AG09309 (cell line): ENCODE measurements around the gene ANK2.

Experiments
- DNase-seq: peaks from one replicate; pipeline ENCODE4 v3.0.0-alpha.2; 2010; ENCODE audit warnings: low read depth
- H3K4me3 ChIP-seq: 2 replicates; pipeline ENCODE4 v1.5.1; 2011; ENCODE audit warnings: mild to moderate bottlenecking, low read depth, low read length, moderate library complexity; ENCODE audit not compliant: control insufficient read depth
- TF ChIP-seq, protein P1 (sequence below): IDR thresholded peaks from 2 replicates; pipeline ENCODE4 v1.5.1; 2011; ENCODE audit warnings: mild to moderate bottlenecking, low read depth, low read length, inconsistent platforms; ENCODE audit not compliant: insufficient read depth, control insufficient read depth; ENCODE audit errors: missing control alignments

Gene ANK2

DNA sequence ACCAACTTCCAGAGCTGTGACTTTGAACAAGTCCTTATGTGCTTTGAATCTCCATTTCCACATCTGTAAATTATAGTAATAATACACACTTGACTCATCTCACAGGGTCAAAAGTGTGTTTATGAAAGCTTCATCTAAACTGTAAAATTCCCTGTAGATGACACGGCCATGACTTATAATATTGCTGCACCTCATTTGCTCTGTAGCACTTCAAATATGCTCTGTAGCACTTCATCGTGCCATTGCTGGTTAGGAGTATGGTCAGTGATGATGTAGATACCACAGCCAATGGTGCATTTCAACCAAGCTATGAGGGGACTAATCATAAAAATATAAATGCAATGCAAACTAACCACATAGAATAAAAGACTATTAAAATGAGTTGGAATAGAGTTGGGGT, 318.6 kb downstream of the ANK2 start:
- no peak overlapping the region for H3K4me3 ChIP-seq
- TF ChIP-seq, protein P1, sequence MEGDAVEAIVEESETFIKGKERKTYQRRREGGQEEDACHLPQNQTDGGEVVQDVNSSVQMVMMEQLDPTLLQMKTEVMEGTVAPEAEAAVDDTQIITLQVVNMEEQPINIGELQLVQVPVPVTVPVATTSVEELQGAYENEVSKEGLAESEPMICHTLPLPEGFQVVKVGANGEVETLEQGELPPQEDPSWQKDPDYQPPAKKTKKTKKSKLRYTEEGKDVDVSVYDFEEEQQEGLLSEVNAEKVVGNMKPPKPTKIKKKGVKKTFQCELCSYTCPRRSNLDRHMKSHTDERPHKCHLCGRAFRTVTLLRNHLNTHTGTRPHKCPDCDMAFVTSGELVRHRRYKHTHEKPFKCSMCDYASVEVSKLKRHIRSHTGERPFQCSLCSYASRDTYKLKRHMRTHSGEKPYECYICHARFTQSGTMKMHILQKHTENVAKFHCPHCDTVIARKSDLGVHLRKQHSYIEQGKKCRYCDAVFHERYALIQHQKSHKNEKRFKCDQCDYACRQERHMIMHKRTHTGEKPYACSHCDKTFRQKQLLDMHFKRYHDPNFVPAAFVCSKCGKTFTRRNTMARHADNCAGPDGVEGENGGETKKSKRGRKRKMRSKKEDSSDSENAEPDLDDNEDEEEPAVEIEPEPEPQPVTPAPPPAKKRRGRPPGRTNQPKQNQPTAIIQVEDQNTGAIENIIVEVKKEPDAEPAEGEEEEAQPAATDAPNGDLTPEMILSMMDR: no peak
- no peak for DNase-seq

DNA sequence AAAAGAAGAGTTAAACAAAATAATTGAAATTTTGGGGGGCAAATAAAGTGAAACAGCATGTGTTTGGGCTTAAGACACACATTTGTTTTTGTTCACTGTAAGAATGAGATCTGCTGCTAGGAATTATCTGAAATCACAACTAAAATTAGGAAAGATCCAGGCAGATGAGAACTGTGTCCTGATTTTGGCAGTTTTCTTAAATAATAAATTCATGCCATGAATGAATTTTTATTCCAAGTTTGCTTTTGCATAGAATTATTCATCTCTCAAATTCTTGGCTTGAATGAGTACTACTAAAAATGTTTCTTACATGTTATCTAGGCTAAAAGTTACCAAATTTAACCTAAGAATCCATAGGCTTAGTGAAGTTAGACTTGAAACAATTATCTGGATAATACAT, 321.7 kb downstream of the ANK2 start:
- DNase-seq: no peak
- TF ChIP-seq, protein P1: no peak
- no peak overlapping the region for H3K4me3 ChIP-seq

DNA sequence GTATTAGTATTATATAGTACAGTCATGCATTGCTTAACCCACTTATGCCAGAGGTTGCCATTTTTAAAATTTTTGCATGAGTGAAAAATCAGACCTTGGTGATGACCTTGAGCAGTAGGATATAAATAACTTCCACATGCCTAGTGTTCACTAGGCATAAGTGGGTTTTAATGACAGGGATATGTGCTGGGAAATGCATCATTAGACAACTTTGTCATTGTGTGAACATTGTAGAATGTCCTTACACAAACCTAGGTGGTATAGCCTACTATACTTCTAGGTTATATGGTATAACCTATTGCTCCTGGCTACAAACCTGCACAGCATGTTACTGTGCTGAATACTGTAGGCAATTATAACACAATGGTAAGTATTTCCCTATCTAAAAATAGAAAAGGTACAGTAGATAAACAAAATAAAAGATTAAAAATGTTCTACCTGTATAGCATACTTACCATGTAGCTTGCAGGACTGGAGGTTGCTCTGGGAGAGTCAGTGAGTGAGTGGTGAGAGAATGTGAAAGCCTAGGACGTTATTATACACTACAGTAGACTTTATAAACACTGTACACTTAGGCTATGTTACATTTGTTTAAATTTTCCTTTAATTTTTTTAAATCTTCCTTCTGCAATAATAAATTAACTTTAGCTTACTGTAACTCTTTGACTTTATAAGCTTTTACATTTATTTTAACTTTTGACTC, 326.7 kb downstream of the ANK2 start:
- TF ChIP-seq, protein P1: no peak
- no peak for DNase-seq
- H3K4me3 ChIP-seq: no peak overlapping the region

DNA sequence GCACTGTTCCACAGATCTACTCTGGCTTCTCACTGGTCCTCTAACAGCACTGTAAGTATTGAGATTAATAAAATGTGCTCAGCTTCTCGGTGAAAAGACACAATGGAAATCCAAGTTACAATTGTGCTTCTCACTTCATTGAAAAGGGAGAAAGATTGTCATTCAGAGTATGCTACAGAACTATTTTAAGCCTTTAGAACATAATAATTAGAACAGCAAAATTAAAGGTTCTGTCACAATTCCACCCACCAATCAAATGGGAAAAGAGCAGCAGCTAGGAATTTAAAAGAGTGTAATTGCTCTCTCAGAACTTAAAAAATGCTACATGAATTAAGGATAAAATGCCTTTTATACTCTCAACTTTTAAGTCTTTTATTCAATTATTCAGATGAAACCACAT, 329.4 kb downstream of the ANK2 start:
- no peak for DNase-seq
- TF ChIP-seq, protein P1: no peak
- no peak overlapping the region for H3K4me3 ChIP-seq

DNA sequence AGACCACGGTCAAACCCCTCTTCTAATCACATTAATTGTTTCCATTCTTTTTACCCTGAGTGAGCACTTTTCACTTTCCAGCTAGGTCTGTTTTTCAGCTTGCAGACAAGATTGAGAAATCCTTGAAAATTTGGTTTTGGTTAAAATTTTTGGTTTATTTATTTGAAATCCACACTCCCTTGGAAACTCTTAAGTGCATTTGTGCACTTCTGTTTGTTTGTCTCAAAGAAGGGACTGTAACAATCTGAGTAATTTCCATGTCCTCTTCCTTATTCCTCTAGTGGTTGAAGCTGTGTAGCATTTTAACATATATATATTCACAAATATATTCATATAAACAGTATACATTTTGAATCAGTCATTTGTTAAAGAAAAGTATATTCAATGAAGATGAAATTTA, 333.3 kb downstream of the ANK2 start:
- TF ChIP-seq, protein P1: no peak
- DNase-seq: no peak
- no peak overlapping the region for H3K4me3 ChIP-seq

DNA sequence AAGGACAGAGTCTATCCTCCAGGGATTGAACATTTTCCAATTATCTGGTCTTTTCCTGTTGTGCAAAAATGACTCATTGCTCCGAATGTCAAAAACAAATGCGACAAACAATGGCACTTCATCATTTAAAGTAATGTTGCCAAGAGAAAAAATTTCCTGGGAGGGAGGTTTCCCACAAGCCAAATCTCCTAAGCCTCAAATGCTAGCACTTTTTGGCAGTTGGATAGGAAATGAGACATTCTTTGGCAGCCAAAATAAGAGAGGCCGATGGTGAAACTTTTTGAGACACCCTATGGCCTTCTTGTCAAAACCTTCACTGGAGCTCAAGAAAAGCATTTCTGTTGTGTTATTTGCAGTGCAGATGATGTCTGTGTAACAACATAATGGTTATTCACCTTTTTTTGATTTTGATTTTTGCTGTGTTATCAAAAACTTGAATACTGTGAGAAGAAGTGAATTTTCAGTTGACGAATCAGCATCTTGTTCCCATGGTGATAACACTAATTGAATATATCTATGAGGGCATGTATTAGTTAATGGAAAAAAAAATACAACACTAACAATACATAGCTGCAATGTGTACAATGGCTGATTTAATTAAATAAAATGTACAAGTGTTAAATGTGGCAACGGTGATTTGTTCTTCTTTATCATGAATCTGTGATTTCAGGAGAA, 333.8 kb downstream of the ANK2 start:
- DNase-seq: peak; percentile 54
- H3K4me3 ChIP-seq: no peak overlapping the region
- TF ChIP-seq, protein P1: no peak

DNA sequence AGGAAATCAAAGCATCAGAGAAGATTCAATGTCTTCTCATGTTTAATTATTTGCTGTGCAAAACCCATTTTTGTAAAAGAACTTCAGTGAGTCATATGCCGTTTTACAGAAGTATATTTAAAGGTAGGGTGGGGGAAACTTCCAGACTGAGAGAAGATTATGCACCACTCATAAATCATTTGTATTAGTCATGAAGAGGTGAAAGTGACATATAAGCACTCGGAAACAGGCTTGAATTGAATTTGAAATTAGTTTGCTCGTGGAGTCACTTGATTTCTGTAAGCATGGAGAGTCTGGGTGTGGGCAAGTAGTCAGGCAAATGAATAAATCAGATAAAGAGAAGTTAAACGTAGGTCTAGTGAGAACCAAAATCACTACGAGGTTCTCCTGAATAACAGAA, 335.1 kb downstream of the ANK2 start:
- DNase-seq: no peak
- no peak overlapping the region for H3K4me3 ChIP-seq
- TF ChIP-seq, protein P1: no peak
